ENCODE results near the gene PYCR2. TPM values are rescaled to one million over a fixed set of nuclear protein-coding genes. Genes with fewer than 3 reads are reported as not detected.

PYCR2 gene
- total RNA-seq, 1 donor = 34.3 TPM

DNA sequence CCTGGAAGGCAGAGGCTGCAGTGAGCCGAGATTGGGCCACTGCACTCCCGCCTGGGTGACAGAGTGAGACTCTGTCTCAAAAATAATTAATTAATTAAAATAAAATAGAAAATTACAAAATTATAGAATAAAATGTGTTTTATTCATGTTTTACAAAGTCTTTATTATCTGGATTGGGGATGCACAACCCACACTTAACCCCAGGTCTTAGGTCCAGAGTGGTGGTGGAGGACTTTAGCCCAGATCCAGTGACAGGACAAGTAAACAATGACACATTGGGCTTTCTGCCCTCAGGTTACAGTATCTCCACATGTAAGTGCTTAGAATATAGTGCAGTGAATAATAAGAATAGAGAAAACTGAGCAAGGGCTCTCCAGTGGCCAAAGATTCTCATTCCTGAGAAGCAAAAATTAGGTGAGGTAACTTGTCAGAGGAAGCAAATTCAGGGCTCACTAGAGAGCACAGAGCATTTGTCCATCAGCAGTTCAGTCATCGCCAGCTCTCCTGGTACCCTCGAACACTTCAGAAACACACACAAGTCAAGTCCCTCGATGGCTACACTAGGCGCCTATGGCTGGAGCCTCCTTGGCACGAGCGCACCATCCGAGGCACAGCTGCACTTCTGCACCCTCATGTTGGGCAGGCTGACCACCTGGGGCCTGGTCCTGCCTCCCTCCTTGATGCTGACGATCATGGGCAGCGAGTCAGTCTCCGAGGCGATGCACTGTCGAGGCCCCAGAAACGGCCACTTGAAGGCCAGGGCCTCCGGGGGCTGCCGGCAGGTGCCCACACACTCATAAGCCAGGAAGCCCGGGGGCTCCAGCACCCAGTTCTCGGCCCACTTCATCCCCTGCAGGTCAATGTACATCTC lies 37.7 kb downstream of the PYCR2 start:
- no peak for DNase-seq (ENCODE audit: low read depth)
- TF ChIP-seq, protein P1, sequence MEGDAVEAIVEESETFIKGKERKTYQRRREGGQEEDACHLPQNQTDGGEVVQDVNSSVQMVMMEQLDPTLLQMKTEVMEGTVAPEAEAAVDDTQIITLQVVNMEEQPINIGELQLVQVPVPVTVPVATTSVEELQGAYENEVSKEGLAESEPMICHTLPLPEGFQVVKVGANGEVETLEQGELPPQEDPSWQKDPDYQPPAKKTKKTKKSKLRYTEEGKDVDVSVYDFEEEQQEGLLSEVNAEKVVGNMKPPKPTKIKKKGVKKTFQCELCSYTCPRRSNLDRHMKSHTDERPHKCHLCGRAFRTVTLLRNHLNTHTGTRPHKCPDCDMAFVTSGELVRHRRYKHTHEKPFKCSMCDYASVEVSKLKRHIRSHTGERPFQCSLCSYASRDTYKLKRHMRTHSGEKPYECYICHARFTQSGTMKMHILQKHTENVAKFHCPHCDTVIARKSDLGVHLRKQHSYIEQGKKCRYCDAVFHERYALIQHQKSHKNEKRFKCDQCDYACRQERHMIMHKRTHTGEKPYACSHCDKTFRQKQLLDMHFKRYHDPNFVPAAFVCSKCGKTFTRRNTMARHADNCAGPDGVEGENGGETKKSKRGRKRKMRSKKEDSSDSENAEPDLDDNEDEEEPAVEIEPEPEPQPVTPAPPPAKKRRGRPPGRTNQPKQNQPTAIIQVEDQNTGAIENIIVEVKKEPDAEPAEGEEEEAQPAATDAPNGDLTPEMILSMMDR (IDR thresholded peaks at IDR 0.05; ENCODE audit: insufficient read depth, low read length) = no peak
- no peak overlapping the region for H3K4me3 ChIP-seq (ENCODE audit: low read depth, low read length)

DNA sequence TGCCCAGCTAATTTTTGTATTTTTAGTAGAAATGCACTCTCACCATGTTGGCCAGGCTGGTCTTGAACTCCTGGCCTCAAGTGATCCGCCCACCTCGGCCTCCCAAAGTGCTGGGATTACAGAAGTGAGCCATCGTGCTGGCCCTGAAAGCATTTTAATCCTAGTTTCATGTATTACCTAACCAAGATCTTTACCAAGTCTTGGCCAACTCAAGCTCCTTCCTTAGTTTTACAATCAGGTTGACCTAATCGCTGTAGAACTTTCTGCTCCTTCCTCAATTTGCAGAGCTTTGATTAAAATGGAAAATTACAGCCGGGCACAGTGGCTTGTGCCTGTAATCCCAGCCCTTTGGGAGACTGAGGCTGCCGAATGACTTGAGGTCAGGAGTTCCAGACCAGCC lies 38.7 kb downstream of the PYCR2 start:
- TF ChIP-seq, protein P1 (IDR thresholded peaks at IDR 0.05; ENCODE audit: insufficient read depth, low read length) = no peak
- H3K4me3 ChIP-seq (ENCODE audit: low read depth, low read length) = no peak overlapping the region
- DNase-seq (ENCODE audit: low read depth) = no peak

DNA sequence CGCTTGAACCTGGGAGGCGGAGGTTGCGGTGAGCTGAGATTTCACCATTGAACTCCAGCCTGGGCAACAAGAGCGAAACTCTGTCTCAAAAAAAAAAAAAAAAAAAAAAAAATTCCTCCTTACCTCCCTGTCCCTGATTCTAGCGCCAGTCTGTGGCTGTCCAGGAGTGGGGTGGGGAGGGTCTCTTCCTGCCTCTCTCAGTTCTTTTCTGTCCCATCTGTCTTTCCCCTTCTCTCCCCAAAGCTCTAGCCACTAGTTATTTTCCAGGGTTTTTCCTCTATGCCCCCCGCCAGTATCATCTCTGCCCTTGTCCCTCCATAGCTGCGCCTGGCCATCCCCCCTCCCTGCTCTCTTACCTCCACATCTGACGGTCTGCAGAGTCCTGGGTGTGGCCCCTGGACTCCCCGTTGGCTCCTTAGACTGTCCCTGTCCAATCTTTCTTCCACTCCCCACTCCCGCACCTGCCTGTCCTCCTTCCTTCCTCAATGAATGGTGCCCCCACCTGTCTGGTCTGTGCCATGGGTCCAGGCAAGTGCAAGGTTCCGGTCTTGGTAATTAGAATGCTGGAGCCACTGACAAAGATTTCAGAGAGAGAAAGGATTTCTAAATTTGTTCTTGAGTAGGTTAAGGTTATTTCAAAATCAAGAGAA lies 40.3 kb downstream of the PYCR2 start:
- no peak overlapping the region for H3K4me3 ChIP-seq (ENCODE audit: low read depth, low read length)
- DNase-seq (ENCODE audit: low read depth) = no peak
- TF ChIP-seq, protein P1 (IDR thresholded peaks at IDR 0.05; ENCODE audit: insufficient read depth, low read length) = no peak

DNA sequence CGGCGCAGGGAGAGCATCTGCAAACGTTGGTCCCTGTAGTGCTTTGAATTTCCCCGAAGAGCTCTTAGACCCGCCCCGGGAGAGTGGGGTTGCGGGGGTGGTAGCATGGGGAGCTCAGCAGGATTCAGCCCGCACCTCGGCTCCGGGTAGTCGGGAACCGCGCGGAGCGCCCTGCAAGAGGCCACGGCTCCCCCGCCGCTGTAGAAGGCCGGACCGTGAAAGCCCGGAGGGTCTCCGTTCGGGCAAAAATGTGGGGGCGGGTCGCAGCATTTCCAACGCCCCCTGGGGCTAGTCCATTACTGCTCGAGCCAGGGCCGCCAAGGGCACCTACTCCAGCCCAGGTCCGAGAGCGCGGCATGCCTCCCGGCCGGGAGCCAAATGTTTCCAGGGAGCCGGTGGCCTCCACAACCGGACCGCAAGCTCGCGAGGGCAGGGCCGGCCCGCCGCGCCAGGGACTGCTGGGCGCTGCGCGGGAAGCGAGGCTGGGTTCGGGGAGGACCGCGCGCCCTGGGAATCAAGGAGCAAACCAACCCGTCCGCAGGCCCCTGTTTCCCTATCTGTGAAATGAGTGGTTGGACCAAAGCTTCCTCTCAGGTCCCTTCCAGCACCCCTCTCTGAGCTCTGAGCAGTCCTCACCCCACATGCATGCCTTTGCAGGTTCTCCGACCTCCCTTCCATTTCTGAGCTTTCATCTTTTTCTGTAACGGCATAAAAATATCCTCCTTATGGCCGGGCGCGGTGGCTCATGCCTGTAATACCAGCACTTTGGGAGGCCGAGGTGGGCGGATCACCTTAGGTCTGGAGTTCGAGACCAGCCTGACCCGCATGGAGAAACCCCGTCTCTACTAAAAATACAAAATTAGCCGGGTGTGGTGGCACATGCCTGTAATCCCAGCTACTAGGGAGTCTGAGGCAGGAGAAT lies 41.1 kb downstream of the PYCR2 start:
- H3K4me3 ChIP-seq (ENCODE audit: low read depth, low read length) = peak overlapping the region; percentile 91
- peak; percentile 41 for DNase-seq (ENCODE audit: low read depth)
- TF ChIP-seq, protein P1 (IDR thresholded peaks at IDR 0.05; ENCODE audit: insufficient read depth, low read length) = no peak

DNA sequence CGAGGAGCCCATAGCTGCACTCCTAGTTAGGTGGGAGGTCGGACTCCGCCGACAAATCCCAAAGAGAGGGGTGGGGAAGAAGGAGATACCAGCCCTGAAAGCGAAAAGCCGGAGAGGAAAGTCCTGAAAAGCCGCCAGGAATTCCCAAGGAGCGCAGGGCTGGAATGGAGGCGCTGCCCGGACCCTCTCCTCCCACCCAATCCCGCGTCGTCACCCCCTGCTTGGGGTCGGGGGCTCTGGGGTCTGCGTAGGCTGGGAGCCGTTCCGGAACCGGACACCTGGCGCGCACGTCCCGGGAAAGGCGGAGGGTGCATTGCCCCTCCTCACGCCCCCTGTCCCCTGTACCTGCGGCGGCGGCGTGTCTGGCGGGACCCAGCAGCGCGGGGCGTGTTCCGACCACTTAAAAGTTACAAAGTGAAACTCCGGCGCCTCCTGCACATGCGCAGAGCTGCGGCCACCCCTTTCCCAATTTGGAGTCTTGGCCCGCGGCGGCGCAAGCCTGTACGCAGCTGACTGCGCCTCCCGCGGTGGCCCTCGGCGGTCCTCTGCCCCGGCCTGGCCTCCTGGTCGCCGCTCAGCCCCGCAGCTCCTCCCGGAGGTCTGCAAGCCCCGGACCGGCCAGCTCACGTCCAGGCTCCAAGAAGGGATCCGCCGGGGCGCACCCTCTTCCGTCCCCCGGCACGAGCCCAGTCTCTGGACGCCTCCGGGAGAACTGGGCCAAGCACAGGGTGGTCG lies 41.9 kb downstream of the PYCR2 start, which contains the start of gene TMEM63A:
TMEM63A (minus strand) TSS at position 422 of the 735 bp plus-strand sequence. CDS start 4,800 bp downstream, outside the sequence.
- peak within 1 kb of the TSS; percentile 91 for H3K4me3 ChIP-seq (ENCODE audit: low read depth, low read length)
- peak; percentile 86 for DNase-seq (ENCODE audit: low read depth)
- TF ChIP-seq, protein P1 (IDR thresholded peaks at IDR 0.05; ENCODE audit: insufficient read depth, low read length) = no peak

All from fibroblast of the aortic adventitia (primary cell).